Fibroblast of villous mesenchyme (primary cell): ENCODE results near the gene ACOT7. TPM values are rescaled to one million over a fixed set of nuclear protein-coding genes. Genes with fewer than 3 reads are reported as not detected.

Source experiments
- DNase-seq: peaks from one replicate; pipeline ENCODE4 v3.0.0-alpha.2; 2010; ENCODE audit warnings: low read depth
- H3K4me3 ChIP-seq: 2 replicates; pipeline ENCODE4 v1.5.1; 2011; ENCODE audit warnings: low read depth, mild to moderate bottlenecking, low read length
- total RNA-seq: library from RNA; depleted of rRNA; stranded (reverse); fragments of >200 nt; gene quantifications from 2 replicates; pipeline ENCODE4 v1.2.3, GENCODE V29; 2012
- TF ChIP-seq, protein P1 (sequence below): IDR thresholded peaks from 2 replicates; pipeline ENCODE4 v1.5.1; 2012; ENCODE audit warnings: low read depth, mild to moderate bottlenecking, low read length; ENCODE audit not compliant: insufficient read depth

ACOT7 gene
- total RNA-seq, 1 donor = 17.3 TPM

GRCh38 chr1:6307099-6307498 is 86.5 kb downstream of the ACOT7 start:
- DNase-seq = peak; percentile 26
- H3K4me3 ChIP-seq = no peak overlapping the region
- TF ChIP-seq, protein P1, sequence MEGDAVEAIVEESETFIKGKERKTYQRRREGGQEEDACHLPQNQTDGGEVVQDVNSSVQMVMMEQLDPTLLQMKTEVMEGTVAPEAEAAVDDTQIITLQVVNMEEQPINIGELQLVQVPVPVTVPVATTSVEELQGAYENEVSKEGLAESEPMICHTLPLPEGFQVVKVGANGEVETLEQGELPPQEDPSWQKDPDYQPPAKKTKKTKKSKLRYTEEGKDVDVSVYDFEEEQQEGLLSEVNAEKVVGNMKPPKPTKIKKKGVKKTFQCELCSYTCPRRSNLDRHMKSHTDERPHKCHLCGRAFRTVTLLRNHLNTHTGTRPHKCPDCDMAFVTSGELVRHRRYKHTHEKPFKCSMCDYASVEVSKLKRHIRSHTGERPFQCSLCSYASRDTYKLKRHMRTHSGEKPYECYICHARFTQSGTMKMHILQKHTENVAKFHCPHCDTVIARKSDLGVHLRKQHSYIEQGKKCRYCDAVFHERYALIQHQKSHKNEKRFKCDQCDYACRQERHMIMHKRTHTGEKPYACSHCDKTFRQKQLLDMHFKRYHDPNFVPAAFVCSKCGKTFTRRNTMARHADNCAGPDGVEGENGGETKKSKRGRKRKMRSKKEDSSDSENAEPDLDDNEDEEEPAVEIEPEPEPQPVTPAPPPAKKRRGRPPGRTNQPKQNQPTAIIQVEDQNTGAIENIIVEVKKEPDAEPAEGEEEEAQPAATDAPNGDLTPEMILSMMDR = no peak

GRCh38 chr1:6303397-6304012 is 90.1 kb downstream of the ACOT7 start:
- no peak for DNase-seq
- H3K4me3 ChIP-seq = no peak overlapping the region
- TF ChIP-seq, protein P1 = no peak

DNA sequence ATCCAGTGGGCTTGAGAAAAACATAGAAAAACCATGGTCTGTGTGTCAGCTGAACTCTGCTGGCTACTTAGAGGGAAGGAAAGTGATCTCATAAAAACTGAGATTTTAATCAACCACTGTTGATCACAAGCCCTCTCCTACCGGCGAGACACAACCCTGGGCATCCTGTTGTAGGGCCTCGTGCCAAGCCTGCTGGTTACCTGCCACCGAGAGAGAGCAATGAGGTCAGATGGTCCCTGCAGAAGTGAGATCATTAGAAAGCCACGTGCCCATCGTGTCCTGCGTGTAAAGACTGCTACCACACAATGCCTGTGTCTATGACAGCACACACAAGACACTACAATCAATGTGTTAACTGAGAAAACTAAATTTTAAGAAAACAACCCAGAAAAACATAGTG is 91.0 kb downstream of the ACOT7 start:
- no peak overlapping the region for H3K4me3 ChIP-seq
- no peak for DNase-seq
- TF ChIP-seq, protein P1 = no peak

GRCh38 chr1:6301526-6301925 is 92.0 kb downstream of the ACOT7 start:
- H3K4me3 ChIP-seq = no peak overlapping the region
- DNase-seq = no peak
- TF ChIP-seq, protein P1 = no peak

DNA sequence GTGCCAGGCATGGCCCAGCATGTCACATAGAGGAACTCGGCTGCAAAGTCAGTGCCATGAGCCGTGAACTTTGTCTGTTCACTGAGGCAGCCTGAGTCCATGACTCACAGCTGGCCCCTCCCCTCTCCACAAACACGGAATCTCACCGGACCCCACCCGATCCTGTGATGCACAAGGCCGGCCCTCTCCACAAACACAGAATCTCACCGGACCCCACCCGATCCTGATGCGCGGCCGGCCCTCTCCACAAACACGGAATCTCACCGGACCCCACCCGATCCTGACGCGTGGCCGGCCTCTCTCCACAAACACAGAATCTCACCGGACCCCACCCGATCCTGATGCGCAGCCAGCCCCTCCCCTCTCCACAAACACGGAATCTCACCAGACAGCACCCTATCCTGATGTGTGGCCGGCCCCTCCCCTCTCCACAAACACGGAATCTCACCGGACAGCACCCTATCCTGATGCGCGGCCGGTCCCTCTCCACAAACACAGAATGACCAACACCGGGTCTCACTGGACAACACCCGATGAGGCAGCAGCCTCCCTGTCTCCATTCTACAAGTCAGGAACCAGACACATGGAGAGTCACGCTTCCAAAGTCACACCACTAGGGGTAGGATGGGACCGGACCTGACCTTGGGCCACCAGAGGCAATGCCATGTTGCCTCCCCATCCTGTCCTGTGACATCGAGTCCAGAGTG is 93.1 kb downstream of the ACOT7 start:
- TF ChIP-seq, protein P1 = peak; percentile 5
- no peak overlapping the region for H3K4me3 ChIP-seq
- DNase-seq = peak; percentile 9

DNA sequence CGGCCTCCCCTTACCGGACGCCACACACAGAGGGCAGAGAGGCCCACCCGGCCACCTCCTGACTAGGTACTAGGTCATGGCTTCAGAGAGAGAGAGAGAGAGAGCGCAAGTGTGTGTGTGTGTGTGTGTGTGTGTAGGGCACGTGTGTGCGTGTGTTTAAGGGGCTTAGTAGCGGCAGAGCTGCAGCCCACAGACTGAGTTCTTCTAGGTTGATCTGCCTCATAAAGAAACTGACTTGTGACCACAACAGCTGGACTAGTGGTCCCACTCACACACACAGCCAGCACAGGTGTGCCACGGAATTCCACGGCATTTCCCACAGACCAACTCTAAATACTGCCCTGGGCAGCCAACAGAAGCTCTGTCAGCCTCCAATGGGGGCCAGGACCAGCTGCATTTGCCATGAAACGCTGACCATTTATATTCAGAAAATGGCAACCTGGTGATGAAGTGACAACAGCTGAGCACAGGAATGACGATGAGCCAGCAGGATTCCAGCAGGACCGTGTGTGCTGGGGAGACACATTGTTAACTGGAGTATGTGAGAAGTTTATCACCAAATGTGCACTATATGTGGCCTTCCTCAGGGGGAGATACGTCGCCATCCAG is 93.9 kb downstream of the ACOT7 start:
- DNase-seq = no peak
- no peak overlapping the region for H3K4me3 ChIP-seq
- TF ChIP-seq, protein P1 = no peak
